ENCODE data around the gene PDE6G. TPM values are rescaled to one million over a fixed set of nuclear protein-coding genes. Genes with fewer than 3 reads are reported as not detected.

The PDE6G gene
- total and polyA plus RNA-seq, 2 donors (not counting 3 experiments of a cell fraction or from before 2014, with no cell fraction given): 1.8 to 3.7 TPM

GRCh38 chr17:81607431-81607830 lies 48.9 kb downstream of the PDE6G start:
- peaks cover 17% of the 10 kb centered on the region for H3K79me2 ChIP-seq (ENCODE audit: control insufficient read depth, insufficient read depth, low read length)
- FAIRE-seq: no peak

More at GRCh38 chr17:81607431-81607830, 48.9 kb downstream of the PDE6G start:
- Histone ChIP-seq H3K27ac (ENCODE audit: insufficient read depth, low read depth, low read length) (no peak overlapping the region), H4K20me1 (replicated peaks; ENCODE audit: control insufficient read depth, extremely low read depth, insufficient read depth, low read length) (no peaks in the 10 kb centered on the region), H2AFZ (ENCODE audit: low read depth, low read length) (no peak overlapping the region), H3K9ac (replicated peaks; ENCODE audit: extremely low read depth, insufficient read depth, low read length) (no peak overlapping the region), H3K27me3 (ENCODE audit: control insufficient read depth in 2 of 2, insufficient read depth in 2 of 2, low read length in 2 of 2) (no peaks in the 10 kb centered on the region), H3K4me1 (ENCODE audit: control insufficient read depth, extremely low read depth, insufficient read depth, low read length) (no peaks in the 10 kb centered on the region), H3K4me2 (ENCODE audit: insufficient read depth, low read length) (no peak overlapping the region), H3K36me3 (ENCODE audit: control insufficient read depth in 2 of 2, extremely low read depth in 1 of 2, insufficient read depth in 2 of 2, low read length in 2 of 2) (peaks cover 22 to 41% of the 10 kb centered on the region in 2 experiments), H3K9me1 (replicated peaks; ENCODE audit: control insufficient read depth, extremely low read depth, insufficient read depth, low read length) (no peaks in the 10 kb centered on the region), H3K9me3 (replicated peaks; ENCODE audit: control insufficient read depth, insufficient read depth, low read length) (no peaks in the 10 kb centered on the region), H3K4me3 (replicated peaks in 1 of 3; ENCODE audit: insufficient read depth in 1 of 3, low read depth in 1 of 3, low read length in 3 of 3) (no peak overlapping the region)
- dilution Hi-C loops (cut with MboI; ENCODE audit: extremely low pct_ligation_motif_present, low sequenced_read_pairs): no loop called here
- ChIA-PET CTCF (interaction anchor here (1.0 to 2.0 kb wide), 2 partner anchors 41 to 352 kb away, joined by 3 to 5 read pairs; no protein-coding TSS in a partner anchor), POLR2A (interaction anchor here (0.5 kb wide), 1 partner anchor 48 kb away, joined by 6 read pairs; no protein-coding TSS in a partner anchor)
- TF ChIP-seq GATA2 (IDR thresholded peaks at IDR 0.05; ENCODE audit: insufficient read depth, insufficient read length, low read depth, low read length) (no peak), POLR2AphosphoS5 (IDR thresholded peaks at IDR 0.05; ENCODE audit: insufficient read depth, low read depth, low read length) (no peak), EZH2 (IDR thresholded peaks at IDR 0.05; ENCODE audit: borderline replicate concordance, low read depth, low read length, severe bottlenecking) (no peak), MYC (IDR thresholded peaks at IDR 0.05; ENCODE audit: low read depth, low read length) (no peak), FOS (IDR thresholded peaks at IDR 0.05; ENCODE audit: borderline replicate concordance, insufficient read depth, low read length) (no peak), CTCF (IDR thresholded peaks at IDR 0.05; ENCODE audit: extremely low read depth in 1 of 2, insufficient read depth in 1 of 2, low read depth in 1 of 2, low read length in 2 of 2) (no peak), POLR2A (IDR thresholded peaks at IDR 0.05; ENCODE audit: low read depth, low read length) (no peak), JUN (IDR thresholded peaks at IDR 0.05; ENCODE audit: borderline replicate concordance, insufficient read depth, insufficient read length, low read depth) (no peak), MAX (IDR thresholded peaks at IDR 0.05; ENCODE audit: insufficient read depth, insufficient read length) (no peak)
- no TSS peak for BruUV-seq (replicated peaks)
- DNase-seq (ENCODE audit: low read depth, low spot score): no peak
- intact Hi-C loops (cut with micrococcal nuclease): no loop called here

Data from endothelial cell of umbilical vein (primary cell).